DOHH2 (cell line): ENCODE measurements around the gene TOR2A.

ENCODE experiments used
- H3F3A ChIP-seq: fragments of 200-600 bp; sonication (generic), shearing (Covaris generic); 2 replicates; pipeline ENCODE4 v1.6.0; 2016; ENCODE audit warnings: antibody characterized with exemption, mild to moderate bottlenecking; ENCODE audit not compliant: control insufficient read depth, insufficient read depth
- H3K27ac ChIP-seq: fragments of 200-600 bp; sonication (generic); 2 replicates; pipeline ENCODE4 v1.5.1; 2014; ENCODE audit warnings: low read depth, mild to moderate bottlenecking, low read length, moderate library complexity
- H3K27me3 ChIP-seq: fragments of 200-600 bp; sonication (generic); 2 replicates; pipeline ENCODE4 v1.6.1; 2014; ENCODE audit warnings: mild to moderate bottlenecking, low read length, mixed read lengths; ENCODE audit not compliant: control insufficient read depth
- H3K36me3 ChIP-seq: fragments of 200-600 bp; sonication (generic); 2 replicates; pipeline ENCODE4 v1.6.1; 2014; ENCODE audit warnings: mild to moderate bottlenecking, low read length, moderate library complexity, mixed read lengths; ENCODE audit not compliant: control insufficient read depth
- H3K4me1 ChIP-seq: fragments of 200-600 bp; sonication (generic); 2 replicates; pipeline ENCODE4 v1.6.1; 2014; ENCODE audit warnings: mild to moderate bottlenecking, low read length, mixed read lengths; ENCODE audit not compliant: control insufficient read depth
- H3K4me2 ChIP-seq: fragments of 200-600 bp; sonication (generic); 2 replicates; pipeline ENCODE4 v1.6.0; 2014; ENCODE audit warnings: mild to moderate bottlenecking, low read length, moderate library complexity
- H3K4me3 ChIP-seq: fragments of 200-600 bp; sonication (generic); 2 replicates; pipeline ENCODE4 v1.5.1; 2014; ENCODE audit warnings: mild to moderate bottlenecking, low read length, mixed read lengths
- H3K79me2 ChIP-seq: fragments of 200-600 bp; sonication (generic); 2 replicates; pipeline ENCODE4 v1.6.1; 2014; ENCODE audit warnings: mild to moderate bottlenecking, low read length, mixed read lengths; ENCODE audit not compliant: control insufficient read depth
- H3K9me2 ChIP-seq: fragments of 200-600 bp; sonication (generic); replicated peaks from 2 replicates; pipeline ENCODE4 v1.6.1; 2014; ENCODE audit warnings: mild to moderate bottlenecking, low read length, mixed read lengths; ENCODE audit not compliant: control insufficient read depth
- H3K9me3 ChIP-seq: fragments of 200-600 bp; sonication (generic); 2 replicates; pipeline ENCODE4 v1.6.1; 2014; ENCODE audit warnings: antibody characterized with exemption, low read length, mixed read lengths; ENCODE audit not compliant: control insufficient read depth, insufficient read depth
- H4K20me1 ChIP-seq: fragments of 200-600 bp; sonication (generic); 2 replicates; pipeline ENCODE4 v1.6.0; 2014; ENCODE audit warnings: low read depth, mild to moderate bottlenecking, antibody characterized with exemption, low read length, moderate library complexity; ENCODE audit not compliant: control insufficient read depth, insufficient read depth
- CTCF ChIP-seq: fragments of 200-600 bp; sonication (generic); IDR thresholded peaks from one replicate; pipeline ENCODE4 v1.5.1; 2014; ENCODE audit warnings: antibody characterized with exemption, mild to moderate bottlenecking, low read depth, low read length; ENCODE audit not compliant: poor library complexity, severe bottlenecking
- EZH2phosphoT487 ChIP-seq: fragments of 200-600 bp; sonication (generic); IDR thresholded peaks from 2 replicates; pipeline ENCODE4 v1.6.1; 2017; ENCODE audit warnings: borderline replicate concordance, mild to moderate bottlenecking, antibody characterized with exemption, low read length, moderate library complexity, mixed read lengths

Gene TOR2A

DNA sequence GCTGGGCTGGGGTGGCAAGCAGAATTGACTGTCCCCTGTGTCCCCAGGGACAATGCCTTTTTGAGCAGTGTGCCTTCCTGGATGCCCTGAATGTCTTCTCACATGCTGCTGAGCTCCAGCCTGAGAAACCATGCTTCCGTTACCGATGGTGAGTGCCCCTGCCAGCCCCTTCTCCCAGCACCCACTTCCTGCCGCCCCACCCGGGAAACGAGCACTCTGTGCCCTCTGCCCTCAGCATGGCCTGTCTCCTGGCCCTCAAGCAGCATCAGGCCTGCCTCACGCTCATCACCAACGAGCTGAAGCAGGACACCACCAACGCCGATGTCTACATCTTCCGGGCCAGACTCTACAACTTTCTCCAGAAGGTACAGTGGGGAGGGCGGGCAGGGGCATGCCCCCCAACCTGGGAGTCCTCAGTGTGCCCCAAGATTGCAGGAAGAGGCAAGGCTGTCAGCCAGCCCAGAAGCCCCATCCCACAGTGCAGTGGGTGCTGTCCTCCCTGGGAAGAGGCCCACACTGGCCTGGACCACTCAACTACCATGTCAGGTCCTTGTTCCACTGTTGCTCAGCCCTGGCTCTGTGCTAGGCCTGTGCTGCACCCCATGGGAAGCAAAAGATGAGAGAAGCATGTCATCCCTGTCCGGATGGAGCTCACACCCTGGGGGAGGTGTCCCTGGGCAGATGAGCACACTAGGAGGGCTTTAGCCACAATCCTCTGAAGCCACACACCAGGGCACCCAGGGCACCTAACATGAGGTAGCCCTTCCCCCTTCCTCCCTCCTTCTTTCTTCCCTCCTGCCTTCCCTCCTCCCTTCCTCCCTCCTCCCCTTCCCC is 14.8 kb downstream of the TOR2A start:
- Histone ChIP-seq H3K79me2 (no peaks in the 10 kb centered on the region), H3K4me1 (peaks cover 23% of the 10 kb centered on the region), H3F3A (no peaks in the 10 kb centered on the region), H3K36me3 (no peaks in the 10 kb centered on the region), H4K20me1 (no peaks in the 10 kb centered on the region), H3K4me3 (no peak overlapping the region), H3K4me2 (no peak overlapping the region), H3K9me3 (no peaks in the 10 kb centered on the region), H3K9me2 (no peaks in the 10 kb centered on the region), H3K27me3 (0 out of 2 replicates have a peak, but pooled peaks cover 3% of the 10 kb centered on the region), H3K27ac (no peak overlapping the region)
- TF ChIP-seq EZH2phosphoT487 (no peak), CTCF (no peak)

- Histone ChIP-seq H3K4me2 (no peak overlapping the region), H4K20me1 (no peaks in the 10 kb centered on the region), H3K27ac (no peak overlapping the region), H3K9me2 (no peaks in the 10 kb centered on the region), H3K4me3 (no peak overlapping the region), H3K79me2 (no peaks in the 10 kb centered on the region), H3K36me3 (no peaks in the 10 kb centered on the region), H3F3A (no peaks in the 10 kb centered on the region), H3K9me3 (no peaks in the 10 kb centered on the region), H3K4me1 (peaks cover 23% of the 10 kb centered on the region), H3K27me3 (0 out of 2 replicates have a peak, but pooled peaks cover 3% of the 10 kb centered on the region)
- no peak for TF ChIP-seq EZH2phosphoT487
- TF ChIP-seq CTCF = no peak
These were observed 17.3 kb downstream of the TOR2A start for GRCh38 chr9:127717766-127718165.

- H3K27ac ChIP-seq = no peak overlapping the region
- H3K36me3 ChIP-seq = no peaks in the 10 kb centered on the region
- H3K9me2 ChIP-seq = no peaks in the 10 kb centered on the region
- H3K79me2 ChIP-seq = no peaks in the 10 kb centered on the region
- no peaks in the 10 kb centered on the region for H3F3A ChIP-seq
- no peaks in the 10 kb centered on the region for H4K20me1 ChIP-seq
- TF ChIP-seq EZH2phosphoT487 = no peak
- TF ChIP-seq CTCF = no peak
- no peaks in the 10 kb centered on the region for H3K9me3 ChIP-seq
- peak overlapping the region; percentile 93 for H3K4me3 ChIP-seq
- H3K27me3 ChIP-seq = no peaks in the 10 kb centered on the region
- H3K4me2 ChIP-seq = peak overlapping the region; percentile 96
- peaks cover 23% of the 10 kb centered on the region for H3K4me1 ChIP-seq
These were observed 18.7 kb downstream of the TOR2A start for GRCh38 chr9:127716412-127716811.
